Kidney epithelial cell (primary cell): Measurements from ENCODE around the gene GATB. TPM values are rescaled to one million over a fixed set of nuclear protein-coding genes. Genes with fewer than 3 reads are reported as not detected.

ENCODE experiments used
- DNase-seq: peaks from one replicate; pipeline ENCODE4 v3.0.0-alpha.2; 2010; ENCODE audit warnings: low read depth
- H3K27me3 ChIP-seq: 2 replicates; pipeline ENCODE4 v1.6.0; 2011; ENCODE audit warnings: low read length; ENCODE audit not compliant: control insufficient read depth, insufficient read depth
- H3K36me3 ChIP-seq: 2 replicates; pipeline ENCODE4 v1.5.1; 2011; ENCODE audit warnings: low read length; ENCODE audit not compliant: control insufficient read depth, insufficient read depth
- H3K4me3 ChIP-seq: 2 replicates; pipeline ENCODE4 v1.5.1; 2011; ENCODE audit warnings: low read depth, mild to moderate bottlenecking, control low read depth, low read length
- CTCF ChIP-seq: IDR thresholded peaks from 2 replicates; pipeline ENCODE4 v1.5.1; 2011; ENCODE audit warnings: mild to moderate bottlenecking, moderate library complexity, low read length, control low read depth, inconsistent platforms; ENCODE audit not compliant: insufficient read depth, poor library complexity, severe bottlenecking
- total RNA-seq: library from RNA; depleted of rRNA; stranded (reverse); fragments of >200 nt; gene quantifications from 2 replicates; pipeline ENCODE4 v1.2.3, GENCODE V29; 2015

Gene GATB
- total RNA-seq, 1 donor from 2014 or later, result 39.4 TPM

DNA sequence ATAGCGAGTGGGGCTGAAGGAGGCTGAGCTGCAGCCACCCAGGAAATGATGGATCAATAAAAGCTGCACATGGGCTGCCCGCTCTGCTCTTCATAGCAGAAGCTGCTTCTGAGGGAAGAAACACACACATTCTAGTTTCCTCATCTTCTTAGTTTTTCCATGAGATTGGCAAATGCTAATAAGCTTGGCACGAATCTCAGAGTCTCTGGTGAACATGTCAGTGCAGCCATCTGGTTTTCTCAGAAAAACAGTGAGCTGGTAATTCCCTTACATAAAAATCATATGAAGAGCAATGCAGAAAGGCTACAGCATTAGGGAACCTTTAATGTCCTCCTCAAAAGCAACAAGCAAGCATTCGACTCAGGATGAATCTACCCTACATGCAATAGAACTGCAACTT is 69.9 kb downstream of the GATB start:
- Histone ChIP-seq H3K27me3 (no peaks in the 10 kb centered on the region), H3K4me3 (no peak overlapping the region), H3K36me3 (no peaks in the 10 kb centered on the region)
- TF ChIP-seq CTCF, result no peak
- no peak for DNase-seq

- no peak for DNase-seq
- no peak for TF ChIP-seq CTCF
- Histone ChIP-seq H3K4me3 (no peak overlapping the region), H3K36me3 (no peaks in the 10 kb centered on the region), H3K27me3 (no peaks in the 10 kb centered on the region)
Observed at GRCh38 chr4:151690164-151690870, 70.5 kb downstream of the GATB start.

- Histone ChIP-seq H3K27me3 (no peaks in the 10 kb centered on the region), H3K4me3 (no peak overlapping the region), H3K36me3 (no peaks in the 10 kb centered on the region)
- no peak for DNase-seq
- no peak for TF ChIP-seq CTCF
Observed at GRCh38 chr4:151689211-151689991, 71.4 kb downstream of the GATB start.

- H3K4me3 ChIP-seq, result no peak overlapping the region
- no peaks in the 10 kb centered on the region for H3K27me3 ChIP-seq
- TF ChIP-seq CTCF, result no peak
- no peaks in the 10 kb centered on the region for H3K36me3 ChIP-seq
- DNase-seq, result no peak
Observed at GRCh38 chr4:151688785-151689043, 72.1 kb downstream of the GATB start.

DNA sequence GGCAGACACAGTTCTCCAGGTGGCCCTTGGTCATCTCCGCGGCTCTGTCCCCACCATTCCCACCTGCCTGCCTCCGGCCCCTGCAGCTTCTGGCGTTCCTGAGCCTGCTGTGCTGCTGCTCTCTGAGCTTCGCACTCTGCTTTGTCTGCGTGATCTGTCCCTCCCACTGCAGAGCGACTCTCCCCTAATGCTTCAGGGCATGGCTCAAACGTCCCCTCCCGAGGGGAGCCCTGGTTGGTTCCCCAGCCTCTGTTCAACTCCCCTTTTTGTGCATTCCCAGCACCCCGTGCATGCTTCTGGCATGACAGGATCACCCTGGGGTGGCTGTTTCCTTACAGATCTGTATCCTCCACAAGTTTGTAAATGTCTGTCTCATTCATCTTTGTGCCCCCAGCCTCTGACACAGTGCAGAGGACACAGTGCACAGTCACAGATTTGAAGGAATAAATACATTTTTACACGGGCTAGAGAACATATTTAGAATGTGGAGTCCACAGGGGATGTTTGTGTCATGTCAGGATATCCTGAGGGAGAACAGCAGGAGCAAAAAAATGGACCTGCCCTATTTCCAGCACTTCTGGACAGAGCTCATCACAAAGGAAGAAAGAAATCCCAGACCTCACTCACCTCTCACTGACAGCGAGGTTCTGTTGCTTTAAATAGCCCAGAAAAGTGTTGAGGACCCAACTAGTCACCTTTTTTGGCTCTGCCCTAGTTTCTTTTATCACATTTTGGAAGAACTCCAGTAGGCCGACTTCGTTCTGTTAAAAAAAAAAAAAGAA is 72.6 kb downstream of the GATB start:
- DNase-seq, result no peak
- H3K27me3 ChIP-seq, result no peaks in the 10 kb centered on the region
- no peak for TF ChIP-seq CTCF
- no peak overlapping the region for H3K4me3 ChIP-seq
- H3K36me3 ChIP-seq, result no peaks in the 10 kb centered on the region
